Stimulated activated CD8-positive, alpha-beta memory T cell treated with anti-CD3 and anti-CD28 coated beads, Interleukin-2, amount 100 ng/mL, for 48 hours (primary cell): ENCODE data around the gene MAL.
"Not testable (repeated sequence)": the region's sequence is repeated elsewhere in the genome, so short reads cannot be mapped to it uniquely, and the experiment has no call there.

Experiments
- DNase-seq, 2 donors: peaks; one replicate each; pipeline ENCODE4 v3.0.0-alpha.2; 2020; ENCODE audit warnings: low read depth in 2 of 2

The MAL gene

GRCh38 chr2:95032868-95033603 lies 7.5 kb downstream of the MAL start:
- DNase-seq: no peak

GRCh38 chr2:95034221-95034620 lies 8.7 kb downstream of the MAL start:
- DNase-seq: no peak

- DNase-seq: no peak
Measured at GRCh38 chr2:95034818-95035217, 9.3 kb downstream of the MAL start.

GRCh38 chr2:95036596-95037383 lies 11.3 kb downstream of the MAL start:
- DNase-seq: no peak

GRCh38 chr2:95037384-95037839 lies 11.9 kb downstream of the MAL start:
- no peak for DNase-seq

GRCh38 chr2:95037841-95038585 lies 12.5 kb downstream of the MAL start:
- not testable (repeated sequence) for DNase-seq

GRCh38 chr2:95038635-95039298 lies 13.3 kb downstream of the MAL start:
- no peak for DNase-seq

- DNase-seq: no peak
Measured at GRCh38 chr2:95039363-95039762, 13.9 kb downstream of the MAL start.

GRCh38 chr2:95039978-95040377 lies 14.5 kb downstream of the MAL start:
- no peak for DNase-seq

- no peak for DNase-seq
Measured at GRCh38 chr2:95040426-95040825, 14.9 kb downstream of the MAL start.

- DNase-seq: no peak
Measured at GRCh38 chr2:95041060-95041823, 15.7 kb downstream of the MAL start.

- no peak for DNase-seq
Measured at GRCh38 chr2:95041824-95042442, 16.4 kb downstream of the MAL start.

- DNase-seq: no peak
Measured at GRCh38 chr2:95042472-95043271, 17.2 kb downstream of the MAL start.

- DNase-seq: no peak
Measured at GRCh38 chr2:95043300-95044093, 18.0 kb downstream of the MAL start.

- no peak for DNase-seq
Measured at GRCh38 chr2:95044601-95045000, 19.1 kb downstream of the MAL start.

- DNase-seq: no peak
Measured at GRCh38 chr2:95046371-95047112, 21.0 kb downstream of the MAL start.

GRCh38 chr2:95047629-95048510 lies 22.4 kb downstream of the MAL start:
- DNase-seq: no peak
